Endothelial cell of umbilical vein (primary cell): ENCODE data around the gene TIMM8B. TPM values are rescaled to one million over a fixed set of nuclear protein-coding genes. Genes with fewer than 3 reads are reported as not detected.

Experiments used
- BruUV-seq: library from RNA; stranded (reverse); fragments of 400-500 nt; replicated peaks from 2 replicates; lab custom pipeline; 2021; lab: Mats Ljungman, UMichigan
- CTCF ChIA-PET: fragments of 300-600, 350-600 bp; sonication (Branson Sonifier 250); formaldehyde crosslinking; loops from one replicate; lab custom pipeline; 2021; ENCODE audit warnings: antibody characterized with exemption, inconsistent platforms; lab: Charles Lee
- POLR2A ChIA-PET: fragments of 300-600, 350-600 bp; sonication (Branson Sonifier 250); formaldehyde crosslinking; loops from one replicate; lab custom pipeline; 2021; ENCODE audit warnings: antibody characterized with exemption, inconsistent platforms; lab: Charles Lee
- DNase-seq: peaks from one replicate; pipeline ENCODE4 v3.0.0-alpha.2; 2011; ENCODE audit warnings: low read depth, low spot score
- FAIRE-seq: peaks from 2 replicates; lab custom pipeline; 2011; peaks lifted over from hg19 to GRCh38; lab: Jason Lieb, UNC
- H2AFZ ChIP-seq: 2 replicates; pipeline ENCODE4 v1.6.0; 2012; ENCODE audit warnings: low read depth, low read length, control low read depth, inconsistent platforms
- H3K27ac ChIP-seq: 2 replicates; pipeline ENCODE4 v1.5.1; 2011; ENCODE audit warnings: low read depth, mild to moderate bottlenecking, control low read depth, low read length, moderate library complexity; ENCODE audit not compliant: insufficient read depth
- H3K27me3 ChIP-seq, 2 experiments: 2 replicates each; pipeline versions ENCODE4 v1.6.0 to v1.6.1; 2011; ENCODE audit warnings: low read length in 2 of 2, mixed read lengths in 1 of 2; ENCODE audit not compliant: control insufficient read depth in 2 of 2, insufficient read depth in 2 of 2
- H3K36me3 ChIP-seq, 2 experiments: 2 replicates in 1 of 2; 3 replicates in 1 of 2; pipeline ENCODE4 v1.5.1; 2011; ENCODE audit warnings: low read length in 2 of 2, mild to moderate bottlenecking in 1 of 2, moderate library complexity in 1 of 2; ENCODE audit not compliant: control insufficient read depth in 2 of 2, insufficient read depth in 2 of 2; ENCODE audit errors: extremely low read depth in 1 of 2
- H3K4me1 ChIP-seq: 3 replicates; pipeline ENCODE4 v1.5.1; 2011; ENCODE audit warnings: mild to moderate bottlenecking, low read length; ENCODE audit not compliant: control insufficient read depth, insufficient read depth; ENCODE audit errors: extremely low read depth
- H3K4me2 ChIP-seq: 2 replicates; pipeline ENCODE4 v1.6.1; 2011; ENCODE audit warnings: low read length, control low read depth, mixed read lengths; ENCODE audit not compliant: insufficient read depth
- H3K4me3 ChIP-seq, 3 experiments: fragments of 200-600 bp in 1 of 3; sonication (generic), shearing (Covaris generic) in 1 of 3; replicated peaks in 1 of 3; 2 replicates each; pipeline ENCODE4 v1.5.1; 2011 to 2016; ENCODE audit warnings: control low read depth in 3 of 3, low read length in 3 of 3, mild to moderate bottlenecking in 2 of 3, inconsistent platforms in 1 of 3, low read depth in 1 of 3, moderate library complexity in 1 of 3; ENCODE audit not compliant: insufficient read depth in 1 of 3
- H3K79me2 ChIP-seq: 2 replicates; pipeline ENCODE4 v1.6.0; 2012; ENCODE audit warnings: low read length, inconsistent platforms; ENCODE audit not compliant: control insufficient read depth, insufficient read depth
- H3K9ac ChIP-seq: replicated peaks from 2 replicates; pipeline ENCODE3; 2011; ENCODE audit warnings: low read length, control low read depth; ENCODE audit not compliant: insufficient read depth; ENCODE audit errors: extremely low read depth
- H3K9me1 ChIP-seq: replicated peaks from 3 replicates; pipeline ENCODE4 v1.6.0; 2011; ENCODE audit warnings: mild to moderate bottlenecking, low read length; ENCODE audit not compliant: control insufficient read depth, insufficient read depth; ENCODE audit errors: extremely low read depth
- H3K9me3 ChIP-seq: replicated peaks from 2 replicates; pipeline ENCODE4 v1.5.1; 2012; ENCODE audit warnings: low read length, inconsistent platforms; ENCODE audit not compliant: control insufficient read depth, insufficient read depth
- H4K20me1 ChIP-seq: replicated peaks from 2 replicates; pipeline ENCODE3; 2011; ENCODE audit warnings: mild to moderate bottlenecking, low read length; ENCODE audit not compliant: control insufficient read depth, insufficient read depth; ENCODE audit errors: extremely low read depth
- CTCF ChIP-seq, 2 donors: IDR thresholded peaks; 1 replicate in 1 of 2; 2 replicates in 1 of 2; pipeline ENCODE4 v1.5.1; 2011; ENCODE audit warnings: low read length in 2 of 2, mild to moderate bottlenecking in 2 of 2, moderate library complexity in 2 of 2, control low read depth in 1 of 2, inconsistent platforms in 1 of 2, low read depth in 1 of 2; ENCODE audit not compliant: insufficient read depth in 1 of 2; ENCODE audit errors: extremely low read depth in 1 of 2
- EZH2 ChIP-seq: IDR thresholded peaks from 2 replicates; pipeline ENCODE4 v1.6.1; 2012; ENCODE audit warnings: borderline replicate concordance, low read depth, mild to moderate bottlenecking, moderate library complexity, low read length, inconsistent platforms; ENCODE audit not compliant: severe bottlenecking
- FOS ChIP-seq: IDR thresholded peaks from 2 replicates; pipeline ENCODE4 v1.6.1; 2011; ENCODE audit warnings: mild to moderate bottlenecking, low read length, moderate library complexity, borderline replicate concordance; ENCODE audit not compliant: insufficient read depth
- GATA2 ChIP-seq: IDR thresholded peaks from 2 replicates; pipeline ENCODE4 v1.7.0; 2011; ENCODE audit warnings: low read depth, mild to moderate bottlenecking, moderate library complexity, mixed read lengths, low read length; ENCODE audit not compliant: insufficient read length, insufficient read depth
- JUN ChIP-seq: IDR thresholded peaks from 2 replicates; pipeline ENCODE4 v1.6.1; 2011; ENCODE audit warnings: borderline replicate concordance, low read depth; ENCODE audit not compliant: insufficient read length, insufficient read depth
- MYC ChIP-seq: IDR thresholded peaks from one replicate; pipeline ENCODE4 v1.6.1; 2011; ENCODE audit warnings: mild to moderate bottlenecking, low read depth, low read length
- POLR2A ChIP-seq: IDR thresholded peaks from 2 replicates; pipeline ENCODE4 v1.6.1; 2012; ENCODE audit warnings: low read depth, mild to moderate bottlenecking, control low read depth, low read length
- POLR2AphosphoS5 ChIP-seq: IDR thresholded peaks from 2 replicates; pipeline ENCODE4 v1.6.1; 2012; ENCODE audit warnings: low read depth, mild to moderate bottlenecking, control low read depth, low read length, moderate library complexity; ENCODE audit not compliant: insufficient read depth
- dilution Hi-C: fragments of 300-500 bp; cut with MboI; formaldehyde crosslinking; loops from one replicate; pipeline ENCODE4 v1.15.0; 2019; ENCODE audit warnings: low sequenced_read_pairs; ENCODE audit not compliant: extremely low pct_ligation_motif_present
- intact Hi-C: fragments of 100-400 bp; cut with micrococcal nuclease; formaldehyde crosslinking; loops from one replicate; pipeline ENCODE4 v1.10.0; 2022
- polyA plus RNA-seq, 4 experiments: library from polyadenylated mRNA; depleted of rRNA in 3 of 4; stranded (reverse) in 3 of 4; unstranded in 1 of 4; fragments of >200 nt; gene quantifications; 2 replicates each; pipeline versions ENCODE4 v1.2.1 to v1.2.3, GENCODE V29; 2011 to 2012; ENCODE audit warnings: missing spikeins in 1 of 4
- total RNA-seq: library from RNA; stranded (reverse); gene quantifications from 2 replicates; pipeline ENCODE4 v1.2.3, GENCODE V29; 2021
- TF ChIP-seq, protein P1 (sequence below): IDR thresholded peaks from 2 replicates; pipeline ENCODE4 v1.6.1; 2011; ENCODE audit not compliant: insufficient read depth, insufficient read length

TIMM8B gene
- total and polyA plus RNA-seq, 2 donors (not counting 3 experiments of a cell fraction or from before 2014, with no cell fraction given) = 77.0 to 110 TPM

GRCh38 chr11:112114460-112114859 is 27.9 kb upstream of the TIMM8B start:
- H2AFZ ChIP-seq = no peak overlapping the region
- intact Hi-C loops = no loop called here
- H3K4me2 ChIP-seq = no peak overlapping the region
- ChIA-PET POLR2A (no interaction called here), CTCF (interaction anchor here (0.5 to 6.6 kb wide), 29 partner anchors 8 to 1175 kb away, joined by 3 to 150 read pairs (median 5); partner anchors contain the start of genes BCO2, IL18, SDHD and TIMM8B)
- H3K27me3 ChIP-seq = no peaks in the 10 kb centered on the region
- no peaks in the 10 kb centered on the region for H4K20me1 ChIP-seq
- dilution Hi-C loops = no loop called here
- no peak overlapping the region for H3K4me3 ChIP-seq
- H3K9me1 ChIP-seq = no peaks in the 10 kb centered on the region
- TF ChIP-seq GATA2 = no peak
- TF ChIP-seq JUN = no peak
- TF ChIP-seq POLR2AphosphoS5 = no peak
- TF ChIP-seq POLR2A = no peak
- TF ChIP-seq MYC = no peak
- TF ChIP-seq FOS = no peak
- TF ChIP-seq, protein P1, sequence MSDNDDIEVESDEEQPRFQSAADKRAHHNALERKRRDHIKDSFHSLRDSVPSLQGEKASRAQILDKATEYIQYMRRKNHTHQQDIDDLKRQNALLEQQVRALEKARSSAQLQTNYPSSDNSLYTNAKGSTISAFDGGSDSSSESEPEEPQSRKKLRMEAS = no peak
- TF ChIP-seq EZH2 = no peak
- no peak for TF ChIP-seq CTCF (IDR thresholded peaks at IDR 0.05; ENCODE audit: extremely low read depth in 1 of 2, insufficient read depth in 1 of 2, low read depth in 1 of 2, low read length in 2 of 2)
- no TSS peak for BruUV-seq
- no peaks in the 10 kb centered on the region for H3K9me3 ChIP-seq
- H3K79me2 ChIP-seq = no peaks in the 10 kb centered on the region
- H3K4me1 ChIP-seq = peaks cover 3% of the 10 kb centered on the region
- H3K27ac ChIP-seq = no peak overlapping the region
- H3K36me3 ChIP-seq = no peaks in the 10 kb centered on the region
- H3K9ac ChIP-seq = no peak overlapping the region
- FAIRE-seq (no peak), DNase-seq (no peak)
